ENCODE results near the gene ELF2.
"Not testable (repeated sequence)": the region's sequence is repeated elsewhere in the genome, so short reads cannot be mapped to it uniquely, and the experiment has no call there.

Gene ELF2

DNA sequence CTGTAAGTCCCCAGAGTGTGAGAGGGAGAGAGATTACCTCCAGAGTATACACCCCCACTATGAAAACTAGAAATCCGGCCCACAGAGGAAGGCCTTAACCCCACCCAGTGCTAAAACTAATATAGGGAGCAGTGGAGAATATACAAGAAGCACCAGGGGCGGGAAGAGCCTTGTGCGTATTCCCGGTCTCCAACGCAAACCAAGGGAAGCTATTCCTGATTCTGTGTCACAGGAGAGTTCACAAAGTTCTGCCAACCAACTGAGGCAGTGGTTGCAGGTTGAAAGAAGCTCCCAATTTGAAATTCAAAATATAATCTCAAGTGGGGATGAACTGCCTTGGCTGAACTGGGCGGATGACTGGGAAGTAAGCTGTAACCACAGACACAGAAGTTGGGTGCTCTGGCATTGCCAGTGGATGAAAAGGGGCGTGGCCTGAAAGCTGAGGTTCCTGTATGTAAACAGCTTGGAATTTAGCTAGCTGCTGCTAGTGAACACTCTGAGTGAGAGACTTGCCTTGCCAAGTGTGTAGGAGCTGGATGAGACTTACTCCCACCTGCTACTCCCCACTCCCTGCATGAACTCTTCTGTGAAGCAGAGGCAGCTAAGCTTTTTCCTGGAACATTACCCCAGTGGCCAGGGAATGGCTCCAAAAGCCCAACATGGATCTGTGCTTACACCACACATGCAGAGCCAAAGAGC, 32.7 kb downstream of the ELF2 start:
- DNase-seq (ENCODE audit: low read depth in 2 of 2): no peak

GRCh38 chr4:139142980-139143379, 34.0 kb downstream of the ELF2 start:
- DNase-seq (ENCODE audit: low read depth in 2 of 2): no peak

DNA sequence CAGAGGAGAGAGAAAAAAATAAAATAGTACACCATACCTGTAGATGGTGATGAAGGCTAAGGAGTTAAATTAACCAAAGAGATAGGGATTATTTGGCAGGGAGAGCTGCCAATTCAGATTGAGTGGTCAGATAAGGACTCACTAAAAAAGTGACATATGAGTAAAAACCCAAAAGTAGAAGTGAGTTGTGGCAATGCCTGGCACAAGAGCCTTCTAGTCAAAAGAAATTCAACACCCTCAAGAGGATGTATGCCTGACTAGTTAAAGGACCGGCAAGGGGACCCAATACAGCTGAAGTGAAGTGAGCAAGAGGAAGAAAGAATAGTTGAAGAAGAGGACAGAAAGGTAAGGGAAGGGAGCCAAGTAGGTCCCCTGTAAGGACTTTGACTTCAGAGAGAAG, 34.9 kb downstream of the ELF2 start:
- DNase-seq (ENCODE audit: low read depth in 2 of 2): no peak

DNA sequence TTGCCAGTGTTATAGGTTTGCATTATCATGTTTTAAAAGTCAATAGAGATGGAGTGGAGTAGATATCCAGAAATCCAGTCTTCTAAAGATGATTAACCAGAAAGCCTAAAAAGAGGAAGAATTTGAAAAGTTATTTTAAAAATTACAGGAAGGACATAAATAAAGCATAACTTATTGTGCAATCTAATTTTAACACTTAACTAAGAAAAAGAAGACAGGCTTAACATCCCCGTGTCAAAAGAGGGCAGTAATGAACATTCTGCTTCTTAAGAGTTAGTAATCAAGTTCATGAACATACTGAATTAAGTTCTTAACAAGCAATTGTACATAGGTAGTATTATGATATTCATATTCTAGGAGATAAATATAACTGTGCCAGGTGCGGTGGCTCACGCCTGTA, 39.3 kb downstream of the ELF2 start:
- no peak for DNase-seq (ENCODE audit: low read depth in 2 of 2)

DNA sequence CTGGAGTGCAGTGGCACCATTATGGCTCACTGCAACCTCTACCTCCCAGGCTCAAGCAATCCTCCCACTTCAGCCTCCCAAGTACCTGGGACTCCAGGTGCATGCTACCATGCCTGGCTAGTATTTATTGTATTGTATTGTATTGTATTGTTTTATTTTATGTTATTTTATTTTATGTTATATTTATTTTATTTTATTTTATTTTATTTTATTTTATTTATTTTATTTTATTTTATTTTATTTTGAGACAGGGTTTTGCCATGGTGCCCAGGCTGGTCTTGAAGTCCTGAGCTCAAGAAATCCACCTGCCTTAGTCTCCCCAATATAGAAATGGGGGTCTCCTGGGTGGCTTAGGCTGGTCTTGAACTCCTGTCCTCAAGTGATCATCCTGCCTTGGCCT, 42.6 kb downstream of the ELF2 start:
- DNase-seq (ENCODE audit: low read depth in 2 of 2): no peak

GRCh38 chr4:139131209-139131870, 45.7 kb downstream of the ELF2 start:
- DNase-seq (ENCODE audit: low read depth in 2 of 2): no peak

DNA sequence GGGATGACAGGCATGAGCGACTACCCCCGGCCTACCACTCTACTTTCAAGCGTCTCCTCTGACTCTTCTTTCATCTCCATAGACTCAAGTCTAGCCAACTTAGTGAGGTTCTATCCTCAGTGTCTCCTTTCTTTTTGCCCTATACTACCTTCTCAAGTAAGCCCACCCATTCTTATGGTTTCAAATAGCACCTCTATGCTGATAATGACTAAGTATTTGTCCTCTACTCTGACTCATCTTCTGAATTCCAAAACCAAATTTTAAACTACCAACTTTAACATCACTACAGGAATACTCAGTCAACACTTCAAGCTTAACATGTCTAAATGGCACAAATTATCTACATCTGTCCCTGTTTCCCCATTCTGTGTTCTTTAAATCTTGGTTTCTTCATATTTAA, 47.8 kb downstream of the ELF2 start:
- DNase-seq (ENCODE audit: low read depth in 2 of 2): no peak

DNA sequence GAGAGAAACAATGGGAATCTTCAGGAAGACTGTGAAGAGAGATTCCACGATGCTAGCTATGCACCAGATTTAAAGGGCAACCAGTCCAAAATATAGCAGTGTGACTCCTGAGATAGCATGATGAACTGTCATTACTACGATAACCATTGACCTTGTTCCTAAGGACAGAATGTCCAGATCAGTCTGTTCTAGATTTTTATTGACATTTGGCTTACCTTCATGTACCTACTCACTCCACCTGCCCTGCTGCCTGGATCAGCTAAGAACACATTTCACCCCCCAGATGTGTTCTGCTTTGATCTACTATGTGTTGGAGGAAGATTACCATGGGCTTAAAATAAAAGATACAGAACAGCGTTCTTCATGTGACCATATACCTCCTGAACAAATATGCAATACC, 50.1 kb downstream of the ELF2 start:
- DNase-seq (ENCODE audit: low read depth in 2 of 2): no peak

GRCh38 chr4:139123910-139124309, 53.1 kb downstream of the ELF2 start:
- no peak for DNase-seq (ENCODE audit: low read depth in 2 of 2)

- DNase-seq (ENCODE audit: low read depth in 2 of 2): no peak
Measured at GRCh38 chr4:139118365-139118764, 58.7 kb downstream of the ELF2 start.

- DNase-seq (ENCODE audit: low read depth in 2 of 2): no peak
Measured at GRCh38 chr4:139115226-139115625, 61.8 kb downstream of the ELF2 start.

- DNase-seq (ENCODE audit: low read depth in 2 of 2): not testable (repeated sequence)
Measured at GRCh38 chr4:139114795-139115194, 62.2 kb downstream of the ELF2 start.

- DNase-seq (ENCODE audit: low read depth in 2 of 2): no peak
Measured at GRCh38 chr4:139112650-139113049, 64.4 kb downstream of the ELF2 start.

DNA sequence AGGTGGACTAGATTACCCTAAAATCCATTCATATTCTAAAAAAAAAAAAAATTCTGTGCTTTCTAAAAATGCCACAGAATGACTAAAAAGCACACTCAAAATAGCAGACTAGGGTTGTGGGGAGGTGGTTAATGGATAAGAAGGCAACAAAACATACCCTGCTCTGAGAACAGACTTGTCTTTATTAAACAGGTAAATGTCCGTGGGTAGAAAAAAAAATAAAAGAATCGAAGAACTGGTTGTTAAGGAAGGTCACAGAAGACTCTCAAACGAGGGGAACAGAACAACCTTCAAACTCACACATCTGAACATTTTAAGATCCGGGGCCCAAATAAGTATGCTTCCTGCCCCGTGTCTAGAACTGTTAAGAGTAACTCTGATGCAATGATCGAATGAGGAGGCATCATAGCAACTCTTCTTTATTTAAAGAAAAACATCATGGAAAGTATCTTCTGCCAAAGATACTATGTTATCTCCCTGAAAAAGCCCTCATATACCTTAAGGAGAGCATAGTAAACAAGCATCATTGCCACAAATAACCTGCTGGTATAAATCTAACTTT, 68.4 kb downstream of the ELF2 start:
- DNase-seq (ENCODE audit: low read depth in 2 of 2): no peak

- DNase-seq (ENCODE audit: low read depth in 2 of 2): peak; percentile 16 to 44
Measured at GRCh38 chr4:139099366-139099982, 77.5 kb downstream of the ELF2 start.

GRCh38 chr4:139092271-139092670, 84.7 kb downstream of the ELF2 start:
- DNase-seq (ENCODE audit: low read depth in 2 of 2): no peak

- no peak for DNase-seq (ENCODE audit: low read depth in 2 of 2)
Measured at GRCh38 chr4:139085141-139085540, 91.9 kb downstream of the ELF2 start.

DNA sequence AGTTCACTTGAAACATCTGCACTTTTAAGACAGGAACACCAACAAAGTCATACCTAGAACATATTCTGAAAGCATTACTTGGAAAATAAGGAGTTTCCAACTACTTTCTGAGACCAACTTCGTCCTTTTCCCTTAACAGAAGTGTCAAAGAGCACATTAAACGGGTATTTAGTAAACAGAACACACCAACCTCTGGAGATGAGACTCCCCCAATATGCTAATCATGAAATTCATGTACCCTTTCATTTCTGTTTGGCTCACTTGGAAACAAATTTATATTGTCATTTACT, 92.3 kb downstream of the ELF2 start:
- DNase-seq (ENCODE audit: low read depth in 2 of 2): no peak

DNA sequence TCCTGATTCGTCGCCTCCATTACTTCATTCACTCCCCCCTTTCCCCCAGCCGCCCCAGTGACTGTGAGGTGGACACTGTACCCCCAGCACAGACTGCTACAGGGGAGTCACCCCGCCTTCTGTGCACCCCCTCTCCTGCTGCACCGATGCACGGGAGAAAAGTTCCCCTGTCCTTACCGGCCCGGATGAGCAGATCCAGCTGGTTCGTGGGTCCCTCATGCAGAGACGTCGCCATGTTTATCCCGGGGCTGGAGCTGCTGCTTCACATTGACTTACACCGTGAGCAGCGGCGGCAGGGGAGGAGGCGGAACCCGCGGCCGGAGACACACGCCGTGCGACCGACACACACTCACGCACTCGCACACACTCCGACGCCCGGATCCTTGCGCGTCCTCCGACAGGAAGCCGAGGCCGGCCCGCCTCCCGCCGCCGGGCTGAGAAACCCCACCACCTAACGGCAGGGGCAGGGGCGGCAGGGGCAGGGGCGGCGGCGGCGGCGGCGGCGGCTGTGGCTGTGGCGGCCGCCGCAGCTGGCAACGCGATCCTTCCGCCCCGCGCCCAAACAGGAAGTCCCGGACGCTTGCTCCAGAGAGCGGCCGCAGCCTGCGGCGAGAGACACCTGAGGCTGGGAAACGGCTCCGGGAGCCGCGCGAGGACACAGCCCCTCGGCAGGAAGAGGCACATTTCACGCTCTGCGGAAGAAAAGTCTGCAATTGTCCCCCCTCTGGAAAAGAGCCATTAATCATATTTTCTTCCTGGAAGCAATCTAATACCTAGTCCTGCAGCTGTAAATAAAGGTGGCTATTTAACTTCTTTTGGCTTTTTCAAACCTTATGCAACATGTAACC, 92.8 kb downstream of the ELF2 start:
- peak; percentile 77 to 79 for DNase-seq (ENCODE audit: low read depth in 2 of 2)

DNA sequence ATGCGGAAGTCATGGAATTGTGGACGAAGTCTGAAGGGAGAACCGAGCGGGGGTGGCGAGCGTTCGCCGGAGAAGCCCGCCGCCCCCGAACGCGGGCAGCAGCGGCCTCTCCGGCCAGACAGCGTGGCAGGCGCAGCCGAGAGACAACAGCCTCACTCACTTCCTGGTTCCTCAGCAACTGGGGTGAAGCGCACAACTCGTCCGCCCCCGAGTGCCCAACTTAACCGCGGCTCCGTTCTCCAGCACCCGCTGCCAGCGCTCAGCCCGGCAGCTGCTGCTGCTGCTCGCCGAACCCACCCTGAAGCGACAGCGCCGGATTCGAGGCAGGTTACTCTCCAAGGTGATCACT, 93.4 kb downstream of the ELF2 start:
- DNase-seq (ENCODE audit: low read depth in 2 of 2): peak; percentile 48 to 53

GRCh38 chr4:139082750-139083606, 94.0 kb downstream of the ELF2 start:
- DNase-seq (ENCODE audit: low read depth in 2 of 2): peak; percentile 90
